ACC112 (cell line): ENCODE measurements around the gene POPDC2.

Experiments used
- H2AFZ ChIP-seq: fragments of 200-600 bp; sonication (generic); one replicate; pipeline ENCODE4 v1.6.0; 2017; ENCODE audit warnings: antibody characterized with exemption, low read length; ENCODE audit not compliant: unreplicated experiment
- H3K27ac ChIP-seq: fragments of 200-600 bp; sonication (generic); 2 replicates; pipeline ENCODE4 v1.5.1; 2014; ENCODE audit warnings: low read depth, mild to moderate bottlenecking, antibody characterized with exemption, low read length, moderate library complexity
- H3K27me3 ChIP-seq: fragments of 200-600 bp; sonication (generic); 2 replicates; pipeline ENCODE4 v1.6.1; 2014; ENCODE audit warnings: mild to moderate bottlenecking, antibody characterized with exemption, low read length, moderate library complexity, mixed read lengths; ENCODE audit not compliant: insufficient read depth
- H3K36me3 ChIP-seq: fragments of 200-600 bp; sonication (generic); 2 replicates; pipeline ENCODE4 v1.6.1; 2016; ENCODE audit warnings: mild to moderate bottlenecking, antibody characterized with exemption, low read length, moderate library complexity, mixed read lengths; ENCODE audit not compliant: insufficient read depth
- H3K4me1 ChIP-seq: fragments of 200-600 bp; sonication (generic); one replicate; pipeline ENCODE4 v1.6.1; 2016; ENCODE audit warnings: low read length, mixed read lengths; ENCODE audit not compliant: insufficient read depth, unreplicated experiment, control insufficient read depth
- H3K4me3 ChIP-seq: fragments of 200-600 bp; sonication (generic); 2 replicates; pipeline ENCODE4 v1.5.1; 2014; ENCODE audit warnings: mild to moderate bottlenecking, low read depth, low read length
- H3K79me2 ChIP-seq: fragments of 200-600 bp; sonication (generic); one replicate; pipeline ENCODE4 v1.6.0; 2016; ENCODE audit warnings: low read length; ENCODE audit not compliant: control insufficient read depth, unreplicated experiment, insufficient read depth

The POPDC2 gene

GRCh38 chr3:119653876-119654275 is 6.5 kb downstream of the POPDC2 start:
- Histone ChIP-seq H3K27ac (no peak overlapping the region), H3K4me3 (no peak overlapping the region), H3K36me3 (no peaks in the 10 kb centered on the region), H3K79me2 (no peaks in the 10 kb centered on the region), H3K4me1 (no peaks in the 10 kb centered on the region), H3K27me3 (no peaks in the 10 kb centered on the region), H2AFZ (no peak overlapping the region)

- no peaks in the 10 kb centered on the region for H3K79me2 ChIP-seq
- no peak overlapping the region for H3K27ac ChIP-seq
- H3K4me1 ChIP-seq: no peaks in the 10 kb centered on the region
- no peaks in the 10 kb centered on the region for H3K27me3 ChIP-seq
- no peaks in the 10 kb centered on the region for H3K36me3 ChIP-seq
- H2AFZ ChIP-seq: no peak overlapping the region
- H3K4me3 ChIP-seq: no peak overlapping the region
Observed at GRCh38 chr3:119652306-119653033, 7.9 kb downstream of the POPDC2 start.

GRCh38 chr3:119649761-119650160 is 10.6 kb downstream of the POPDC2 start:
- Histone ChIP-seq H3K36me3 (no peaks in the 10 kb centered on the region), H3K27ac (no peak overlapping the region), H3K79me2 (no peaks in the 10 kb centered on the region), H3K4me1 (no peaks in the 10 kb centered on the region), H3K4me3 (no peak overlapping the region), H2AFZ (no peak overlapping the region), H3K27me3 (no peaks in the 10 kb centered on the region)

GRCh38 chr3:119647843-119648575 is 12.4 kb downstream of the POPDC2 start:
- Histone ChIP-seq H3K4me3 (no peak overlapping the region), H3K4me1 (peaks cover 13% of the 10 kb centered on the region), H3K27ac (no peak overlapping the region), H3K36me3 (no peaks in the 10 kb centered on the region), H3K79me2 (no peaks in the 10 kb centered on the region), H3K27me3 (no peaks in the 10 kb centered on the region), H2AFZ (no peak overlapping the region)

- Histone ChIP-seq H2AFZ (no peak overlapping the region), H3K79me2 (no peaks in the 10 kb centered on the region), H3K27me3 (no peaks in the 10 kb centered on the region), H3K4me3 (no peak overlapping the region), H3K36me3 (no peaks in the 10 kb centered on the region), H3K4me1 (peaks cover 18% of the 10 kb centered on the region), H3K27ac (no peak overlapping the region)
Observed at GRCh38 chr3:119647171-119647570, 13.2 kb downstream of the POPDC2 start.

- H3K27me3 ChIP-seq: no peaks in the 10 kb centered on the region
- no peak overlapping the region for H3K4me3 ChIP-seq
- H3K79me2 ChIP-seq: no peaks in the 10 kb centered on the region
- peaks cover 18% of the 10 kb centered on the region for H3K4me1 ChIP-seq
- no peak overlapping the region for H2AFZ ChIP-seq
- no peaks in the 10 kb centered on the region for H3K36me3 ChIP-seq
- H3K27ac ChIP-seq: no peak overlapping the region
Observed at GRCh38 chr3:119645813-119646212, 14.6 kb downstream of the POPDC2 start.

GRCh38 chr3:119644481-119644880 is 15.9 kb downstream of the POPDC2 start:
- H3K4me1 ChIP-seq: peaks cover 22% of the 10 kb centered on the region
- H3K36me3 ChIP-seq: no peaks in the 10 kb centered on the region
- no peaks in the 10 kb centered on the region for H3K79me2 ChIP-seq
- no peak overlapping the region for H2AFZ ChIP-seq
- H3K4me3 ChIP-seq: no peak overlapping the region
- H3K27me3 ChIP-seq: no peaks in the 10 kb centered on the region
- H3K27ac ChIP-seq: no peak overlapping the region

GRCh38 chr3:119643528-119643927 is 16.9 kb downstream of the POPDC2 start:
- H3K27ac ChIP-seq: peak overlapping the region; percentile 58
- H3K4me3 ChIP-seq: no peak overlapping the region
- peak overlapping the region; percentile 52 for H2AFZ ChIP-seq
- H3K36me3 ChIP-seq: no peaks in the 10 kb centered on the region
- no peaks in the 10 kb centered on the region for H3K79me2 ChIP-seq
- H3K4me1 ChIP-seq: peaks cover 32% of the 10 kb centered on the region
- H3K27me3 ChIP-seq: no peaks in the 10 kb centered on the region

- H2AFZ ChIP-seq: peak overlapping the region; percentile 52
- no peaks in the 10 kb centered on the region for H3K79me2 ChIP-seq
- peaks cover 38% of the 10 kb centered on the region for H3K4me1 ChIP-seq
- H3K36me3 ChIP-seq: no peaks in the 10 kb centered on the region
- no peaks in the 10 kb centered on the region for H3K27me3 ChIP-seq
- peak overlapping the region; percentile 58 for H3K27ac ChIP-seq
- H3K4me3 ChIP-seq: no peak overlapping the region
Observed at GRCh38 chr3:119642746-119643473, 17.5 kb downstream of the POPDC2 start.

- Histone ChIP-seq H3K4me3 (no peak overlapping the region), H3K27ac (no peak overlapping the region), H3K4me1 (peaks cover 53% of the 10 kb centered on the region), H3K27me3 (no peaks in the 10 kb centered on the region), H3K36me3 (no peaks in the 10 kb centered on the region), H3K79me2 (no peaks in the 10 kb centered on the region), H2AFZ (no peak overlapping the region)
Observed at GRCh38 chr3:119641416-119641815, 19.0 kb downstream of the POPDC2 start.
